Glutamatergic neuron (in vitro differentiated cells): Measurements from ENCODE around the gene MPND. TPM values are rescaled to one million over a fixed set of nuclear protein-coding genes. Genes with fewer than 3 reads are reported as not detected.

Experiments used
- DNase-seq: peaks from one replicate; pipeline ENCODE4 v3.0.0; 2022
- H3K27ac Mint-ChIP-seq: one replicate; pipeline ENCODE4 v1.8.0; 2020; ENCODE audit warnings: mild to moderate bottlenecking, mixed read lengths, inconsistent platforms; ENCODE audit not compliant: unreplicated experiment
- H3K27me3 Mint-ChIP-seq: one replicate; pipeline ENCODE4 v1.8.0; 2020; ENCODE audit warnings: mild to moderate bottlenecking, moderate library complexity, mixed read lengths, inconsistent platforms; ENCODE audit not compliant: unreplicated experiment
- H3K36me3 Mint-ChIP-seq: one replicate; pipeline ENCODE4 v1.8.0; 2020; ENCODE audit warnings: mild to moderate bottlenecking, mixed read lengths, inconsistent platforms; ENCODE audit not compliant: unreplicated experiment
- H3K4me1 Mint-ChIP-seq: one replicate; pipeline ENCODE4 v1.8.0; 2020; ENCODE audit warnings: mild to moderate bottlenecking, low read depth, mixed read lengths, inconsistent platforms; ENCODE audit not compliant: unreplicated experiment
- H3K4me3 Mint-ChIP-seq: one replicate; pipeline ENCODE4 v1.8.0; 2020; ENCODE audit warnings: mild to moderate bottlenecking, mixed read lengths, inconsistent platforms; ENCODE audit not compliant: unreplicated experiment
- H3K9me3 Mint-ChIP-seq: one replicate; pipeline ENCODE4 v1.8.0; 2020; ENCODE audit warnings: mild to moderate bottlenecking, moderate library complexity, mixed read lengths, inconsistent platforms; ENCODE audit not compliant: unreplicated experiment
- total RNA-seq: library from RNA; stranded (reverse); fragmentation: NEBNext Ultra II Directional; extraction: Animal tissue kit (Norgen Biotek cat#: 25700); gene quantifications from one replicate; pipeline ENCODE4 v1.2.1, GENCODE V29; 2021; ENCODE audit not compliant: unreplicated experiment
- TF ChIP-seq, protein P1 (sequence below): fragments of 200-600 bp; sonication (generic); IDR thresholded peaks from one replicate; pipeline ENCODE4 v1.5.0; 2021; ENCODE audit not compliant: partially characterized antibody, unreplicated experiment

The MPND gene
- total RNA-seq, 1 donor from 2014 or later: 56.7 TPM

DNA sequence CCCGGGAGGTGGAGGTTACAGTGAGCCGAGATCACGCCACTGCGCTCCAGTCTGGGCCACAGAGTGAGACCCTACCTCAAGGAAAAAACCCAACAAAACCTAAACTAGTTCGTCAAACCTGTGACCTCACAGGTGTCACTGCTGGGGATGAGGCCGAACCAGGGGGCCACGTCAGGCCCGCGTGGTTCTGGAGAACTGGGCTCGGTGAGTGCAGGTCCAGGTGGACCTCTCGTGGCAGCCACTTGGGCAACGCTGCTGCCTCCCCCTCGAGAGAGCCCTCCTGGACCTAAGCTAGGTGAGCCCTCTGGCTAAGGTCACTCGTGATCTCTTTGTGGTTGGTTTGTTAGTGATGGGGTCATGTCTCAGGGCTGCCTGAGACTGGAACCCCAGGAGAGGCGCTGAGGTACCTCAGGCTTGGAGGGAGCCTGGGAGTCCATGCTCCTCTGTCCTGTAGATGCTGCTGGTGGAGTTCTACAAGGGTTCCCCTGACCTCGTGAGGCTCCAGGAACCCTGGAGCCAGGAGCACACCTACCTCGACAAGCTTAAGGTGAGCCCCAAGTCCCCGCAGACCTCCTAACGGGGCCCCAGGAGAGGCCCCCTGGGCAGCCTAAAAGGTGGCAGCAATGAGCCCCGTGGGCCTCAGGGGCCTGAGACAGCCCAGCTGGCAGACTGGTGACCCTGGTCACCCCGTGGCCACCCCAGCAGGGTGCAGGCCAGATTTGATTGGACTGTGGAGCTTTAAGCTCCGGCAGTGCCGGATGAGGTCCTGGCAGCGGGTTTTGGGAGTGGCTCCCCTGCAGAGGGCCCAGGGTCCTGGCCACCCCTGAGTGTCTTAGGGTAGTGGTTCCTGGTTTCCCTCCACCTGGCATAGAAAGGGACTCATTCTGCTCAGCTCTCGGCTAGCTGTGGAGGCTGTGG lies 15.6 kb downstream of the MPND start:
- TF ChIP-seq, protein P1, sequence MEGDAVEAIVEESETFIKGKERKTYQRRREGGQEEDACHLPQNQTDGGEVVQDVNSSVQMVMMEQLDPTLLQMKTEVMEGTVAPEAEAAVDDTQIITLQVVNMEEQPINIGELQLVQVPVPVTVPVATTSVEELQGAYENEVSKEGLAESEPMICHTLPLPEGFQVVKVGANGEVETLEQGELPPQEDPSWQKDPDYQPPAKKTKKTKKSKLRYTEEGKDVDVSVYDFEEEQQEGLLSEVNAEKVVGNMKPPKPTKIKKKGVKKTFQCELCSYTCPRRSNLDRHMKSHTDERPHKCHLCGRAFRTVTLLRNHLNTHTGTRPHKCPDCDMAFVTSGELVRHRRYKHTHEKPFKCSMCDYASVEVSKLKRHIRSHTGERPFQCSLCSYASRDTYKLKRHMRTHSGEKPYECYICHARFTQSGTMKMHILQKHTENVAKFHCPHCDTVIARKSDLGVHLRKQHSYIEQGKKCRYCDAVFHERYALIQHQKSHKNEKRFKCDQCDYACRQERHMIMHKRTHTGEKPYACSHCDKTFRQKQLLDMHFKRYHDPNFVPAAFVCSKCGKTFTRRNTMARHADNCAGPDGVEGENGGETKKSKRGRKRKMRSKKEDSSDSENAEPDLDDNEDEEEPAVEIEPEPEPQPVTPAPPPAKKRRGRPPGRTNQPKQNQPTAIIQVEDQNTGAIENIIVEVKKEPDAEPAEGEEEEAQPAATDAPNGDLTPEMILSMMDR: no peak
- no peak overlapping the region for H3K4me3 Mint-ChIP-seq
- no peak overlapping the region for H3K27ac Mint-ChIP-seq
- peaks cover 13% of the 10 kb centered on the region for H3K27me3 Mint-ChIP-seq
- DNase-seq: no peak
- no peaks in the 10 kb centered on the region for H3K36me3 Mint-ChIP-seq
- peaks cover 10% of the 10 kb centered on the region for H3K4me1 Mint-ChIP-seq
- H3K9me3 Mint-ChIP-seq: peaks cover 10% of the 10 kb centered on the region

GRCh38 chr19:4359627-4360000 lies 16.3 kb downstream of the MPND start:
- no peak overlapping the region for H3K27ac Mint-ChIP-seq
- peaks cover 12% of the 10 kb centered on the region for H3K9me3 Mint-ChIP-seq
- H3K27me3 Mint-ChIP-seq: peaks cover 13% of the 10 kb centered on the region
- TF ChIP-seq, protein P1: no peak
- no peak for DNase-seq
- peaks cover 10% of the 10 kb centered on the region for H3K4me1 Mint-ChIP-seq
- H3K4me3 Mint-ChIP-seq: no peak overlapping the region
- no peaks in the 10 kb centered on the region for H3K36me3 Mint-ChIP-seq

DNA sequence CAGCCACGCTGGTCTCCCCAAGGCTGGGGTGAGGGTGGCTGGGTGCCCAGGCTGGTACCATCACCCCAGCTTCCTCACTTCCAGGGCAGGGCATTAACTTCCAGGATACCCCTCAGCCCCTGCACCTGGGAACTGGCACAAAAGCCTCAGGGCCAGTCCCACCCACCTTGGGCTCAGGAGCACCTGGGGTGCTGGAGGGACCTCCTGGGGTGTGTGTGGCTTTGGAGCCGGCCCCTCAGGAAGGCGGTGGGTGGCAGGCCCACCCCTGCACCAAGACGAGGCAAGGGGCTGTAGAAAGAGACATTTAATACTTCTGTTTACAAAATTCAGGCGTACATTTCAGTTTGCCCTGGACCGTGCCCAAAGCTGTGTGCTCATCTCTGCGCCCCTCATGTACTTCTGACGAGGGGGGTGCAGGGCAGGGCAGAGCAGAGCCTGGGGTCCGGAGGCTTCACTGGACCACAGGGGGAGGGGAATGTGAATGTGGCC lies 16.8 kb downstream of the MPND start:
- H3K36me3 Mint-ChIP-seq: no peaks in the 10 kb centered on the region
- DNase-seq: no peak
- peaks cover 12% of the 10 kb centered on the region for H3K9me3 Mint-ChIP-seq
- H3K27me3 Mint-ChIP-seq: peaks cover 13% of the 10 kb centered on the region
- peaks cover 10% of the 10 kb centered on the region for H3K4me1 Mint-ChIP-seq
- H3K27ac Mint-ChIP-seq: peak overlapping the region; percentile 95
- H3K4me3 Mint-ChIP-seq: no peak overlapping the region
- TF ChIP-seq, protein P1: no peak

DNA sequence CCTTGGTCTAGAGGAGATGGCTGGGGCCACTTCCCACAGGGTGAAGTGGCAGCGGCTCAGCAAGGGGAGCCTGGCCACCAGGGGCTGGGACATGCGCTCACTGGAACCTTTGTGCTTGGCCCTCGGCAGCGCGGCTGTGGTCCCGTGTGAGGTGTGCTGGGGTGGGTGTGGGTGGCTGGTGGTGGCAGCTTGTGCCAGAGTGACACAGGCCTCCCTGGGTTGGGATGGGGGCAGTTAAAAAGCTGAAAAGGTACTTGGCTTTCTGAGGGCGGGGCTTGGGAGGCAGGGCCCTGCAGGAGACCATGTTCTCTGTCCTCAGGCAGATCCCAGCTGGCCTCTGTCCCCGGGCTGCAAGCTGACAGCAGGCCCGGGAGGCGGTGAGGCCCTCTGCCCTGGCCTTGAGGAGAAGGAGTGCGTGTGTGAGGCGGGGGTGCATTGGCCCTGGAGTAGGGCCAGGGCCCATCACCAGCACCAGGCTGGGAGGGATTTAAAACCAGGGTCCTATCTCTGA lies 17.3 kb downstream of the MPND start:
- Mint-ChIP-seq H3K4me3 (peak overlapping the region; percentile 46), H3K9me3 (peaks cover 12% of the 10 kb centered on the region), H3K27me3 (peaks cover 14% of the 10 kb centered on the region), H3K4me1 (peaks cover 10% of the 10 kb centered on the region), H3K36me3 (no peaks in the 10 kb centered on the region), H3K27ac (peak overlapping the region; percentile 95)
- peak; percentile 78 for DNase-seq
- TF ChIP-seq, protein P1: peak; percentile 29
